GM19240 (cell line): ENCODE results near the gene SLC14A1.

Experiments
- DNase-seq: peaks from one replicate; pipeline ENCODE4 v3.0.0; 2011; ENCODE audit warnings: low spot score; ENCODE audit not compliant: insufficient read length

Gene SLC14A1

GRCh38 chr18:45723567-45724355 lies at the start of gene SLC14A1:
TSS of gene SLC14A1 (plus strand) at chr18:45724181. CDS start at chr18:45730321, 6,140 bp downstream.
- no peak for DNase-seq

DNA sequence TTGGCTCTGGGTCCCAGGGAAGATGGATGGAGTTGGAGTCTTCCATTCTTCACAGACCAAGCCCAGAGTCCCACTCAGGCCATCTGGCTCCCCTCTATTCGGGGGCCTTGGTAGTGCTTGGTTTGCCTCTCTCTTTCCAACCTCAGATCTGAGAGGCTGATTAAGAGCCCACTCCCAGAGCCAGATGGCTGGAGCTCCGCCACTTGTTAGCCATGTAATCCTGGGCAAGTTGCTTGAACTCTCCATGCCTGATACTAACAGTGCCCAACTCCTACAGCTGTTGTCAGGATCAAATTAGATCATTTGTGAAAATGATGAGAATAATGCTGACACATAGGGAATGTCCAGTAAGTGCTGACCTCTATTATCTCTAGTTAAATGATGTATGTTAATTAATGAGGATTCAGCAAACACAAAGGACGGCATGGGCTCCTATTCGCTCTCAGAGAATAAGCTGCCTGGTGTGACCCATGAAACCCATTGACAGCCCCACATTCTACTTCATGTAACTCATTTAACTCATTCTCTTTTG lies 46.6 kb upstream of the SLC14A1 start:
- DNase-seq: no peak

DNA sequence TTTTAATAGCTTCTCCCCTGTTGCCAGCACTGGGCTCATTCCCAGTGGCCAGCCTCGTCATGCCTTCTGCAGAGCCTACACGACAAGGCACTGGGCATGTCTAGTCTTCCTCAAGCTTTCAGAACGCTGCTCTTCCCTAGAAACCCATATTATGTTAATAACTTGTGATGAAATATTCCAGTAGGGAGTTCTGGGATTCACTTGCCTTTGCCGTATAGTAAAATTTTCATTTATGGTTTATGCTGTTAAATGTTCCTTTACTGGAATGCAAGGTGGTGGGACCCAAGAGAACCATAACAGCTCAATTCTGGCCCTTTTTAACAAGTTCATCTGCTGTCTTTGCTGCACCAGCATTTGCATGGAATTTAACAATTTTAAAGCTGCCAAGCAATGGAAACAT lies 45.5 kb upstream of the SLC14A1 start:
- no peak for DNase-seq

- DNase-seq: no peak
Observed at GRCh38 chr18:45678850-45679249, 45.1 kb upstream of the SLC14A1 start.

DNA sequence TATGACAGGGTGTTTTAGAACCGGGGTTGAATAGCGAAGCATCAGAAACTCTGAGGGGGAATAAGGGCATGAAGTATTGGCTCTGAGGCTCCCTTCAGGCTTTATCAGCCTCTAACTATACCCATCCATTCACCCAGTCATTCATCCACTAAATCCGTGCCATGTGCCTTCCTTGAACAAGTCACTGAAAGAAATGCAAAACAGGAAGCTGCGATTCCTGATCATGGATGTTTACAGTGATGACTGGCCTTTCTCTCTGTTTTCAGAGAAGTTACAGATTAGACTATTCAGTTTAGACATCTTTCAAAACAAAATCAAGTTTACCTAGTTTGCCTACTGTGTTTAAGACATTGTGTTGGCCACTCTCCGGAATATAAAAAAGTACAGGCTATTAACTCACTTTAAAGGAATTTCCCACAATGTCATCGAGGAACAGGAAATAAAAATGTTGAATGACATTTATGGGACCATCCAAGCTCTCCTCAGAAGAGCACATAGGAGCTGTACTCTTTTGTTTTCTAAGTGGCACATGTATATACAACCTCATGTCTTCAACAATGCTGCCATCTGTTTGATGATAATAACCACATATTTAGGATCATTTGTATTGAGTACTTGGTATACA lies 43.8 kb upstream of the SLC14A1 start:
- DNase-seq: no peak

GRCh38 chr18:45682181-45682580 lies 41.8 kb upstream of the SLC14A1 start:
- DNase-seq: no peak

- no peak for DNase-seq
Observed at GRCh38 chr18:45684341-45685115, 39.5 kb upstream of the SLC14A1 start.

DNA sequence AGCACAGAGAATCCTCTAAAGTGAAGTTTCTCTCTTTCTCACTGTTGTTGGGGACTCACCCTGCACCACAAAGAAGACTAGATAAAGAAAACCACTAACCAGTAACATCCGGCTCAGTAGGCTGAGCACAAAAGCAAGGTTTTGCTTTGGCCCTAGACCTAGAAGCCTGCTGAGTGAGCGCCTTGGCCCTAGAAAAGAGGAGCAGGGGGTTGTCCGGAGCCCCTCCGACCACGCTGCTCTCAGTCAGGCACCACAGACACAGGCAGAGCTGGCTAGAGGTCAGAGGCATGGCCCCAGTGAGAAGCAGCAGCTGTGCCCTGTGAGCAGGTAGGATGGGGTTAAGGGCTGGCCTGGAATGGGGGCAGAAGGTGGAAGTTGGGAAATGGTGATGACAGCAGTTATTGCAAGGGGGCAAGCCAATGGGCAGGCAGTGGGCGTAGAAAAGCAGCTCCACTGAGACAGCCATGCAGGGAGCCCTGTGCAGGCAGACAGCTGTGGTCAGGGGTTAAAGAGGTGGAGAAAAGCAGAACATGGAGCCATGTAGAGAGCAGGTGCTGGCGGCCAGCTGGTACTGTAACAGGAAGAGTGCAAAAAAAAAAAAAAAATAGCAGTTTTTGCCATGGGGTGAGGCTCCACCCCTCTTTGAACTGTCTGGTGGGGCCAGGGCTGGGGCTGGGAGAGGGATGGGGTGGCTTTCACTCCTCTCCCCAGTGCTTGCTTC lies 36.9 kb upstream of the SLC14A1 start:
- DNase-seq: peak; percentile 32

DNA sequence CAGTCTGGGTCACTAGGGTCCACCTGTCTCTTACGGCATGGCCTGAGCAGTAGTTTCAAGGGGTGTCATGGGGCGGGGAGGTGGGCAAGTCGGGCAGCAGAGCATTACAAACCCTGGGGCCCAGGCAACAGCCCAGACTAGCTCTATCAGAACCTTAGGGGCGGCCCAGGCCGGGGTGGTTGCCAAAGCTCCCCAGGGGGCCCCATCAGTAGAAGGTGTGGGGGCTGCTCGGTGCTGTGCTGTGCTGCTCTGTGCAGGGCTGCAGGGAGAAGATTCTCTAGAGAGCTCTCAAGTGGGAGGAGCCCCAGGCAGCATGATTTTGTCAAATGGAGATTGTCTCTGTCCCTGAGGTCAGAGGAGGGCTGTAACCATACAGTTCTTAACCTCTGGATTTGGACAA lies 36.4 kb upstream of the SLC14A1 start:
- no peak for DNase-seq

DNA sequence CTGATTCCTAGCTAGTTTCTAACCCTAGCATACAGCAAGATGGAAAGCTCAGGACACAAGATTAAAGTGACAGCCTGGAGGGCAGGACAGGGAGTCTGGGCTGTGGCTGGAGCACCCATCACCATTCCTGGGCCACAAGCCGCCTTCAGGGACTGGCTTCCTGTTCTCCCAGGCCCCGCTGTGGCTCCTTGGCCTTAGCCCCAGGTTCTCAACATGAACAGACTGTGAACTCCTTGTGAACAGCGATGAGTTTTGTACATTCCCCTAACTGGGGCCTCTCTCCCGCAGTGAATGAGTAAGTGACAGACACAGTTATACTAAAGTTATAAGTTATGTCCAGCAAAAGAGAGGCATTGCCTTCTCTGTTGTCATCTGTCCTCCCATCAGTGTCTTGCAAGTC lies 35.9 kb upstream of the SLC14A1 start:
- DNase-seq: no peak

GRCh38 chr18:45688833-45689232 lies 35.1 kb upstream of the SLC14A1 start:
- no peak for DNase-seq

- no peak for DNase-seq
Observed at GRCh38 chr18:45689396-45689795, 34.6 kb upstream of the SLC14A1 start.

DNA sequence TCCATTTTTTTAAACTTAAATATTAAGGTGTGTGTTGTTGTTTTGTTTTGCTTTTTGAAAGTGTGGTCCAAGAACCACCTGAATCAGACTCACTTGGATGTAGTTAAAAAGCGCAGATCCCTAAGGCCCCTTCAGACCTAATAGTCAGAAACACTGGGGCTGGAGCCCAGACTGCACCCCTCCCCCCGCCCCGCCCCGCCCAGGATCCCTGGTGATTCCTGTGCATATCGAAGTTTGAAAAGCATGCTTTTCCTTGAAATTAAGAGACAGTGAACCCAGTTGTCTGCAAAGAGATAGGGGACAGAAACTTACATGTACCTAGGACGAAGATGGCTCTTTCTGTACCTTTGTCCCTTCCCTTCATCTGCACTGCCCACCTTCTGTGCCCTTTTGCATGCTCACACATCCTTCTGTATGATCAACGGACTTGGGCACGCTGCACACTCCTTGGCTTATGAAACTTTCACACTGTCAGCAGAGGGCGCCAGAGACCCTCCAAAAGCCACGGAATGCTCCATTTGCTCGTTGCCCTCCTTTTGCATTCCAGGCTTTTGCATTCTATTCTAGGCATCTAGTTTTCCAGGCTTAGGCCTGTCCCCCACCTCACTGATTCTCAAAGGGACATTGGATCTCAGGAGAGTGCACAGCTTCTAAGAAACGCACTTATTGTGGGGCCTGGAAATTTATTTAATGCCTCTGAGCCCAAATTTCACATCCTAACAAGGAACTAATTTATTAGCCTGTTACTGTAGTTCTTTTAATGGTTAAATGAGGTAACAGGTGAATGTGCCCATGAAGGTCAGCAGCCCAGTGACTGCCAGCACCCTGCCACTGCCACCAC lies 32.8 kb upstream of the SLC14A1 start:
- DNase-seq: peak; percentile 16

GRCh38 chr18:45691816-45692179 lies 32.2 kb upstream of the SLC14A1 start:
- DNase-seq: no peak

DNA sequence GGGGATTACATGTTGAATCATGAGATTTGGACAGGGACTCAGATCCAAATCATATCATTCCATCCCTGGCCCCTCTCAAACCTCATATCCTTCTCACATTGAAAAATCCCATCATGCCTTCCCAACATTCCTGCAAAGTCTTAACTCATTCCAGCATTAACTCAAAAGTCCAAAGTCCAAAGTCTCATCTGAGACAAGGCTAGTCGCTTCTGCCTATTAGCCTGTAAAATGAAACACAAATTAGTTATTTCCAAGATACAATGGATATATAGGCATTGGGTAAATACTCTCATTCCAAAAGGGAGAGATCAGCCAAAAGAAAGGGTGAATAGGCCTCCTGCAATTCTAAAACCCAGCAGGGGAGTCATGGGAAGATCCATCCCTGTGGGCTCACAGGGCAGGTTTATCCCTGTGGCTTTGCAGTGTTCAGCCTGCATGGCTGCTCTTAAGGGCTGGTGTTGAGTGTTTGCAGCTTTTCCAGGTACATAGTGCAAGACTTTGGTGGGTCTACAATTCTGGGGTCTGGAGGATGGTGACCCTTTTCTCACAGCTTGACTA lies 21.2 kb upstream of the SLC14A1 start:
- no peak for DNase-seq

- no peak for DNase-seq
Observed at GRCh38 chr18:45708831-45709230, 15.2 kb upstream of the SLC14A1 start.

DNA sequence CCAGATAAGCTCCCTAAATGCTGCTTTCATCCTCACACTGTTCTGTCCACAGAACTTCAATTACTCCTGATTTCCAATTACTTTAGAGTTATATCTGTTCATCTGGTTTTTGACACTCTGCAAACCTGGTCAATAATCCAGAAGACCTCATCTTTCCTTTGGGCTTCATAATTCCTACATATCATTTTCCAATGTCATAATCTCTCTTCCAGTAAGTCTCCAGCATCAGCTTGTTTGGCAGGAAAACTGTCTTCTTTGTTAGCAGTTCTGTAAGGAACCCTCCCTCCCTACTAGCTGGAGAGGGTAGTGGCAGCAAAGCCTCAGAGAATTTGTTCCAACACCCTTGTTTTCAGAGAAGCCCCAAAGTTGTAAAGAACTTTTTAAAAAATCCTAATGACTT lies 11.9 kb upstream of the SLC14A1 start:
- DNase-seq: no peak

DNA sequence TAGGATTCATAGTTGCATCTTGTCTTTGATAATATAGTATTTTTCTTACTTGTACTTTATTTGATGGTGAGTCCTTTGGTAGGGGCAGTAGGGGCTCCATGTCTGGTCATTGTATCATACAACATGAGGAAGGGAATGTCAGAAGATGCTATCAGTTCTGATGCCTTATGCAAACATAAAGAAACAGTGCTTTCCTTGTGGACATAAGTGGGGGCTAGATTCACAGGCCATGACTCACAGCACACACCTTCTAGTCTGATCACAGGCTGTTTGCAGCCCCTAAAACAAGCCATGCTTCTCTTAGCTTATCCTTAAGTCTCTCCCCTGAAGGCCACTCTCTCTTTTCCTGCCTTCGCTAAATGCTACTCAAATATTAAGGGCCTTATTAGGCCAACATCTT lies 10.7 kb upstream of the SLC14A1 start:
- no peak for DNase-seq

GRCh38 chr18:45715212-45715780 lies 8.7 kb upstream of the SLC14A1 start:
- no peak for DNase-seq

- DNase-seq: no peak
Observed at GRCh38 chr18:45719106-45719505, 4.9 kb upstream of the SLC14A1 start.
